ENCODE measurements around the gene TMED9.
A peak's percentile ranks its signal among the peaks of the same experiment; 100 is the strongest.

The TMED9 gene

GRCh38 chr5:177592010-177592834 lies at the start of gene TMED9:
TSS of gene TMED9 (plus strand) at chr5:177592203. CDS start at chr5:177592215, 12 bp downstream.
- Histone ChIP-seq H3K4me1 (ENCODE audit: low read depth, poor library complexity, severe bottlenecking) (peaks cover 12% of the 10 kb centered on the region), H3K27ac (no peak within 1 kb of the TSS; the same call in 1 of the 2 replicates), H2AFZ (ENCODE audit: low read depth) (peak within 1 kb of the TSS; percentile 86), H3K4me3 (IDR thresholded peaks at IDR 0.05; ENCODE audit: insufficient read depth, low read depth, low read length) (no peak within 1 kb of the TSS), H3K9ac (peak within 1 kb of the TSS; percentile 70), H3K36me3 (ENCODE audit: insufficient read depth) (no peaks in the 10 kb centered on the region), H4K20me1 (ENCODE audit: insufficient read depth) (no peaks in the 10 kb centered on the region), H3K4me2 (peak within 1 kb of the TSS; percentile 68), H3K27me3 (ENCODE audit: insufficient read depth, low read depth) (peaks cover 2% of the 10 kb centered on the region; the same call in 1 of the 2 replicates), H3K79me2 (ENCODE audit: insufficient read depth, low read depth) (peaks cover 8% of the 10 kb centered on the region; the same call in 1 of the 2 replicates)
- TF ChIP-seq, protein P1, sequence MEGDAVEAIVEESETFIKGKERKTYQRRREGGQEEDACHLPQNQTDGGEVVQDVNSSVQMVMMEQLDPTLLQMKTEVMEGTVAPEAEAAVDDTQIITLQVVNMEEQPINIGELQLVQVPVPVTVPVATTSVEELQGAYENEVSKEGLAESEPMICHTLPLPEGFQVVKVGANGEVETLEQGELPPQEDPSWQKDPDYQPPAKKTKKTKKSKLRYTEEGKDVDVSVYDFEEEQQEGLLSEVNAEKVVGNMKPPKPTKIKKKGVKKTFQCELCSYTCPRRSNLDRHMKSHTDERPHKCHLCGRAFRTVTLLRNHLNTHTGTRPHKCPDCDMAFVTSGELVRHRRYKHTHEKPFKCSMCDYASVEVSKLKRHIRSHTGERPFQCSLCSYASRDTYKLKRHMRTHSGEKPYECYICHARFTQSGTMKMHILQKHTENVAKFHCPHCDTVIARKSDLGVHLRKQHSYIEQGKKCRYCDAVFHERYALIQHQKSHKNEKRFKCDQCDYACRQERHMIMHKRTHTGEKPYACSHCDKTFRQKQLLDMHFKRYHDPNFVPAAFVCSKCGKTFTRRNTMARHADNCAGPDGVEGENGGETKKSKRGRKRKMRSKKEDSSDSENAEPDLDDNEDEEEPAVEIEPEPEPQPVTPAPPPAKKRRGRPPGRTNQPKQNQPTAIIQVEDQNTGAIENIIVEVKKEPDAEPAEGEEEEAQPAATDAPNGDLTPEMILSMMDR (conservative IDR thresholded peaks at IDR 0.05; ENCODE audit: low read depth, low read length), result no peak

DNA sequence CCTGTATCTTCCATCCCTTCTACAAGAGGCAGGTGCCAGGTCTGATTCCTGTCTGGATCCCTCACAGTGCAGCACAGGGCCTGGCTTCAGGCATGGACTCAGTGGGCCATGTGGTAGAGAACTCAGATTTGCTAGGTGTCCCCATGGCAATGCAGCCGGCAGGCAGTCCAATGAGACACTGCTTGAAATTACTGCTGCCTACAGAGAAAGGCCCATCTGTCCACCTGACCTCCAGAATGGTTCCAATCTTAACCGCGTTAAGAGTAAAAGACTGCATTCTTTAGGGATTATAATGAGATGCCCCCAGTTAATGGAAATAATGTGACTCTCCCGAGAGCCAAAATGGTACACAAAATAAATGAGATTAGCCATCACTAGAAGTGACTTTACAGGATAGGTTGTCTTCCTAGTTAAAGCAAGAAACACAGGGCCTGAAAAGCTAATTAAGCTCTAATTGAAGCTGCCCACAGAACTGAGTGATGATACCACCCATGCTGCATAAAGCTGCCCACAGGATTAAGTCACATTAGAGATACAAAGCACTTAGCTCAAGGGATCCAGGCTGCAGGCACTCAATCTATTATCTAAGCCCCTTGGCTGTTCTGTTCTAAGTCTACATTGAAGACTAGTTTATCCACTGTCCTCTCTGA lies 49.1 kb upstream of the TMED9 start:
- Histone ChIP-seq H3K27ac (no peak overlapping the region), H3K4me3 (IDR thresholded peaks at IDR 0.05; ENCODE audit: insufficient read depth, low read depth, low read length) (no peak overlapping the region), H3K4me1 (ENCODE audit: low read depth, poor library complexity, severe bottlenecking) (no peaks in the 10 kb centered on the region), H3K27me3 (ENCODE audit: insufficient read depth, low read depth) (no peaks in the 10 kb centered on the region), H3K9ac (no peak overlapping the region), H2AFZ (ENCODE audit: low read depth) (no peak overlapping the region), H4K20me1 (ENCODE audit: insufficient read depth) (no peaks in the 10 kb centered on the region), H3K79me2 (ENCODE audit: insufficient read depth, low read depth) (no peaks in the 10 kb centered on the region), H3K36me3 (ENCODE audit: insufficient read depth) (no peaks in the 10 kb centered on the region), H3K4me2 (no peak overlapping the region)
- TF ChIP-seq, protein P1 (conservative IDR thresholded peaks at IDR 0.05; ENCODE audit: low read depth, low read length), result no peak

GRCh38 chr5:177545487-177546257 lies 46.3 kb upstream of the TMED9 start:
- Histone ChIP-seq H3K4me1 (ENCODE audit: low read depth, poor library complexity, severe bottlenecking) (no peaks in the 10 kb centered on the region), H3K36me3 (ENCODE audit: insufficient read depth) (no peaks in the 10 kb centered on the region), H2AFZ (ENCODE audit: low read depth) (no peak overlapping the region), H3K27ac (no peak overlapping the region), H4K20me1 (ENCODE audit: insufficient read depth) (no peaks in the 10 kb centered on the region), H3K4me3 (IDR thresholded peaks at IDR 0.05; ENCODE audit: insufficient read depth, low read depth, low read length) (no peak overlapping the region), H3K27me3 (ENCODE audit: insufficient read depth, low read depth) (no peaks in the 10 kb centered on the region), H3K79me2 (ENCODE audit: insufficient read depth, low read depth) (peaks cover 4% of the 10 kb centered on the region; the same call in 1 of the 2 replicates), H3K9ac (no peak overlapping the region), H3K4me2 (no peak overlapping the region)
- TF ChIP-seq, protein P1 (conservative IDR thresholded peaks at IDR 0.05; ENCODE audit: low read depth, low read length), result no peak

DNA sequence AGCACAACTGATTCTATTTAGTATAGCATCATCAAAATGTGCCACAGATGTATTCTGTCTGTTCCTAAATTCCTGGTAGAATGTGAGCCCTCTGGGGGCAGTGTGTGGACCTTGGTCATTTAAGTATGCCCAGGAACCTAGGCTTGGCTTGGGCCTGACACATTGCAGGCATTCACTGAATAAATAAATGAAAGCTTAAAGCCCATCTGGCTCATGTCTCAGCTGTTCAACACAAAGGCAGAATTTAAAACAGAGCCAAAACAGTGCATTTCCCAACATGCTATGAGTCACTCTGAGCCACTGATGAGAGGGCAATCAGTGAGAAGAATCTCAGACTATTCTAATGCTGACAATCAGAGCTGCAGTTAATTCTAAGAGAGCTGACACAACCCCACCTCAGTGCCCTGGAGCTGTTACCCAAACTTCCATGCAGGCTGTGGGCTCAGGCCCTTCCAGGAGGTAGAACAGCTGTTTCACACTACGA lies 45.7 kb upstream of the TMED9 start:
- H3K36me3 ChIP-seq (ENCODE audit: insufficient read depth), result no peaks in the 10 kb centered on the region
- H3K79me2 ChIP-seq (ENCODE audit: insufficient read depth, low read depth), result peaks cover 4% of the 10 kb centered on the region; the same call in 1 of the 2 replicates
- TF ChIP-seq, protein P1 (conservative IDR thresholded peaks at IDR 0.05; ENCODE audit: low read depth, low read length), result no peak
- H3K27ac ChIP-seq, result no peak overlapping the region
- H3K4me1 ChIP-seq (ENCODE audit: low read depth, poor library complexity, severe bottlenecking), result no peaks in the 10 kb centered on the region
- no peak overlapping the region for H3K4me2 ChIP-seq
- H3K4me3 ChIP-seq (IDR thresholded peaks at IDR 0.05; ENCODE audit: insufficient read depth, low read depth, low read length), result no peak overlapping the region
- H3K27me3 ChIP-seq (ENCODE audit: insufficient read depth, low read depth), result no peaks in the 10 kb centered on the region
- H3K9ac ChIP-seq, result no peak overlapping the region
- no peak overlapping the region for H2AFZ ChIP-seq (ENCODE audit: low read depth)
- no peaks in the 10 kb centered on the region for H4K20me1 ChIP-seq (ENCODE audit: insufficient read depth)
